ENCODE measurements around the gene GNA15.

Gene GNA15

GRCh38 chr19:3185461-3186159 is 49.8 kb downstream of the GNA15 start, which contains the start of gene NCLN:
TSS of gene NCLN (plus strand) at chr19:3185930. CDS start at chr19:3186031, 101 bp downstream.
- TF ChIP-seq, protein P1, sequence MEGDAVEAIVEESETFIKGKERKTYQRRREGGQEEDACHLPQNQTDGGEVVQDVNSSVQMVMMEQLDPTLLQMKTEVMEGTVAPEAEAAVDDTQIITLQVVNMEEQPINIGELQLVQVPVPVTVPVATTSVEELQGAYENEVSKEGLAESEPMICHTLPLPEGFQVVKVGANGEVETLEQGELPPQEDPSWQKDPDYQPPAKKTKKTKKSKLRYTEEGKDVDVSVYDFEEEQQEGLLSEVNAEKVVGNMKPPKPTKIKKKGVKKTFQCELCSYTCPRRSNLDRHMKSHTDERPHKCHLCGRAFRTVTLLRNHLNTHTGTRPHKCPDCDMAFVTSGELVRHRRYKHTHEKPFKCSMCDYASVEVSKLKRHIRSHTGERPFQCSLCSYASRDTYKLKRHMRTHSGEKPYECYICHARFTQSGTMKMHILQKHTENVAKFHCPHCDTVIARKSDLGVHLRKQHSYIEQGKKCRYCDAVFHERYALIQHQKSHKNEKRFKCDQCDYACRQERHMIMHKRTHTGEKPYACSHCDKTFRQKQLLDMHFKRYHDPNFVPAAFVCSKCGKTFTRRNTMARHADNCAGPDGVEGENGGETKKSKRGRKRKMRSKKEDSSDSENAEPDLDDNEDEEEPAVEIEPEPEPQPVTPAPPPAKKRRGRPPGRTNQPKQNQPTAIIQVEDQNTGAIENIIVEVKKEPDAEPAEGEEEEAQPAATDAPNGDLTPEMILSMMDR (IDR thresholded peaks at IDR 0.05; ENCODE audit: low read depth, low read length): no peak

GRCh38 chr19:3186160-3186688 is 50.4 kb downstream of the GNA15 start:
- DNase-seq (ENCODE audit: low read depth in 2 of 2): no peak
- TF ChIP-seq, protein P1 (IDR thresholded peaks at IDR 0.05; ENCODE audit: low read depth, low read length): no peak
- peak overlapping the region; percentile 86 to 94 for H3K4me3 ChIP-seq (replicated peaks in 1 of 2; ENCODE audit: low read depth in 2 of 2, low read length in 2 of 2)

More at GRCh38 chr19:3185461-3186159, 49.8 kb downstream of the GNA15 start, which contains the start of gene NCLN:
- peak within 1 kb of the TSS; percentile 86 to 94 for H3K4me3 ChIP-seq (replicated peaks in 1 of 2; ENCODE audit: low read depth in 2 of 2, low read length in 2 of 2)
- peak; percentile 95 to 97 for DNase-seq (ENCODE audit: low read depth in 2 of 2)

- DNase-seq (ENCODE audit: low read depth in 2 of 2): no peak
- TF ChIP-seq, protein P1 (IDR thresholded peaks at IDR 0.05; ENCODE audit: low read depth, low read length): no peak
- H3K4me3 ChIP-seq (replicated peaks in 1 of 2; ENCODE audit: low read depth in 2 of 2, low read length in 2 of 2): peak overlapping the region; percentile 86 to 94
Observed at GRCh38 chr19:3186891-3187661, 51.2 kb downstream of the GNA15 start.

GRCh38 chr19:3187662-3188511 is 52.1 kb downstream of the GNA15 start:
- TF ChIP-seq, protein P1 (IDR thresholded peaks at IDR 0.05; ENCODE audit: low read depth, low read length): no peak
- H3K4me3 ChIP-seq (replicated peaks in 1 of 2; ENCODE audit: low read depth in 2 of 2, low read length in 2 of 2): no peak overlapping the region
- no peak for DNase-seq (ENCODE audit: low read depth in 2 of 2)

GRCh38 chr19:3188627-3189596 is 53.1 kb downstream of the GNA15 start:
- no peak overlapping the region for H3K4me3 ChIP-seq (replicated peaks in 1 of 2; ENCODE audit: low read depth in 2 of 2, low read length in 2 of 2)
- no peak for DNase-seq (ENCODE audit: low read depth in 2 of 2)
- TF ChIP-seq, protein P1 (IDR thresholded peaks at IDR 0.05; ENCODE audit: low read depth, low read length): no peak

All from cardiac fibroblast (primary cell).